ENCODE data around the gene PVALB. TPM values are rescaled to one million over a fixed set of nuclear protein-coding genes. Genes with fewer than 3 reads are reported as not detected.

PVALB gene
- total RNA-seq, 1 donor from 2014 or later = not detected

GRCh38 chr22:36822581-36822980, 5.7 kb upstream of the PVALB start:
- intact Hi-C loops (cut with DNase I) = no loop called here
- no peak for DNase-seq
- ATAC-seq (ENCODE audit: poor library complexity) = no peak

- ATAC-seq (ENCODE audit: poor library complexity) (no peak), DNase-seq (no peak)
- intact Hi-C loops (cut with DNase I) = no loop called here
Observed at GRCh38 chr22:36819112-36819511, 2.3 kb upstream of the PVALB start.

GRCh38 chr22:36818010-36818642, 1.3 kb upstream of the PVALB start:
- intact Hi-C loops (cut with DNase I) = no loop called here
- DNase-seq = no peak
- ATAC-seq (ENCODE audit: poor library complexity) = no peak

- ATAC-seq (ENCODE audit: poor library complexity) (no peak), DNase-seq (no peak)
- intact Hi-C loops (cut with DNase I) = no loop called here
Observed at GRCh38 chr22:36817525-36817848, 652 bp upstream of the PVALB start.

GRCh38 chr22:36816339-36816635, 548 bp downstream of the PVALB start:
- no peak for DNase-seq
- no peak for ATAC-seq (ENCODE audit: poor library complexity)
- intact Hi-C loops (cut with DNase I) = no loop called here

- intact Hi-C loops (cut with DNase I) = no loop called here
- DNase-seq (no peak), ATAC-seq (ENCODE audit: poor library complexity) (no peak)
Observed at GRCh38 chr22:36815558-36816338, 1.1 kb downstream of the PVALB start.

- no peak for ATAC-seq (ENCODE audit: poor library complexity)
- intact Hi-C loops (cut with DNase I) = no loop called here
- DNase-seq = no peak
Observed at GRCh38 chr22:36814801-36815200, 2.0 kb downstream of the PVALB start.

- no peak for ATAC-seq (ENCODE audit: poor library complexity)
- DNase-seq = no peak
- intact Hi-C loops (cut with DNase I) = no loop called here
Observed at GRCh38 chr22:36811094-36811800, 5.6 kb downstream of the PVALB start.

- no peak for DNase-seq
- no peak for ATAC-seq (ENCODE audit: poor library complexity)
- intact Hi-C loops (cut with DNase I) = no loop called here
Observed at GRCh38 chr22:36809351-36809750, 7.5 kb downstream of the PVALB start.

GRCh38 chr22:36808721-36809344, 8.0 kb downstream of the PVALB start:
- intact Hi-C loops (cut with DNase I) = no loop called here
- ATAC-seq (ENCODE audit: poor library complexity) (no peak), DNase-seq (no peak)

- intact Hi-C loops (cut with DNase I) = no loop called here
- ATAC-seq (ENCODE audit: poor library complexity) = no peak
- DNase-seq = no peak
Observed at GRCh38 chr22:36807627-36808026, 9.2 kb downstream of the PVALB start.

GRCh38 chr22:36806835-36807234, 10.0 kb downstream of the PVALB start:
- intact Hi-C loops (cut with DNase I) = no loop called here
- DNase-seq = no peak
- no peak for ATAC-seq (ENCODE audit: poor library complexity)

- no peak for ATAC-seq (ENCODE audit: poor library complexity)
Observed at GRCh38 chr22:36803358-36803757, 13.5 kb downstream of the PVALB start.

GRCh38 chr22:36798674-36799066, 18.2 kb downstream of the PVALB start:
- DNase-seq = no peak
- intact Hi-C loops (cut with DNase I) = no loop called here
- ATAC-seq (ENCODE audit: poor library complexity) = no peak

More at GRCh38 chr22:36803358-36803757, 13.5 kb downstream of the PVALB start:
- intact Hi-C loops (cut with DNase I) = no loop called here
- DNase-seq = no peak

GRCh38 chr22:36797911-36798673, 18.7 kb downstream of the PVALB start:
- ATAC-seq (ENCODE audit: poor library complexity) (no peak), DNase-seq (no peak)
- intact Hi-C loops (cut with DNase I) = no loop called here

- DNase-seq = no peak
- no peak for ATAC-seq (ENCODE audit: poor library complexity)
- intact Hi-C loops (cut with DNase I) = no loop called here
Observed at GRCh38 chr22:36797374-36797773, 19.5 kb downstream of the PVALB start.

- intact Hi-C loops (cut with DNase I) = no loop called here
- DNase-seq (no peak), ATAC-seq (ENCODE audit: poor library complexity) (no peak)
Observed at GRCh38 chr22:36796552-36797175, 20.2 kb downstream of the PVALB start.

GRCh38 chr22:36795633-36796032, 21.2 kb downstream of the PVALB start:
- DNase-seq (no peak), ATAC-seq (ENCODE audit: poor library complexity) (no peak)
- intact Hi-C loops (cut with DNase I) = no loop called here

- DNase-seq (no peak), ATAC-seq (ENCODE audit: poor library complexity) (no peak)
- intact Hi-C loops (cut with DNase I) = no loop called here
Observed at GRCh38 chr22:36790648-36791047, 26.2 kb downstream of the PVALB start.

Data from Right ventricle myocardium superior (tissue), 1 donor.